ENCODE data around the gene PSG2.
"Not testable (repeated sequence)": the region's sequence is repeated elsewhere in the genome, so short reads cannot be mapped to it uniquely, and the experiment has no call there.

- not testable (repeated sequence) for TF ChIP-seq POLR2A, CTCF (IDR thresholded peaks at IDR 0.05)
Measured at GRCh38 chr19:43085796-43086530, 3.5 kb upstream of the PSG2 start.
